22Rv1 (cell line): Measurements from ENCODE around the gene TRIM17.

Experiments
- H3K27ac ChIP-seq: fragments of 450-650 bp; 2 replicates; pipeline ENCODE4 v1.5.1; 2017
- ZFX ChIP-seq: fragments of 450-650 bp; IDR thresholded peaks from 2 replicates; pipeline ENCODE4 v1.6.1; 2017; ENCODE audit warnings: antibody characterized with exemption, borderline replicate concordance
- TF ChIP-seq, protein P1 (sequence below): fragments of 450-650 bp; IDR thresholded peaks from 2 replicates; pipeline ENCODE4 v1.5.1; 2017; ENCODE audit warnings: mild to moderate bottlenecking

Gene TRIM17

DNA sequence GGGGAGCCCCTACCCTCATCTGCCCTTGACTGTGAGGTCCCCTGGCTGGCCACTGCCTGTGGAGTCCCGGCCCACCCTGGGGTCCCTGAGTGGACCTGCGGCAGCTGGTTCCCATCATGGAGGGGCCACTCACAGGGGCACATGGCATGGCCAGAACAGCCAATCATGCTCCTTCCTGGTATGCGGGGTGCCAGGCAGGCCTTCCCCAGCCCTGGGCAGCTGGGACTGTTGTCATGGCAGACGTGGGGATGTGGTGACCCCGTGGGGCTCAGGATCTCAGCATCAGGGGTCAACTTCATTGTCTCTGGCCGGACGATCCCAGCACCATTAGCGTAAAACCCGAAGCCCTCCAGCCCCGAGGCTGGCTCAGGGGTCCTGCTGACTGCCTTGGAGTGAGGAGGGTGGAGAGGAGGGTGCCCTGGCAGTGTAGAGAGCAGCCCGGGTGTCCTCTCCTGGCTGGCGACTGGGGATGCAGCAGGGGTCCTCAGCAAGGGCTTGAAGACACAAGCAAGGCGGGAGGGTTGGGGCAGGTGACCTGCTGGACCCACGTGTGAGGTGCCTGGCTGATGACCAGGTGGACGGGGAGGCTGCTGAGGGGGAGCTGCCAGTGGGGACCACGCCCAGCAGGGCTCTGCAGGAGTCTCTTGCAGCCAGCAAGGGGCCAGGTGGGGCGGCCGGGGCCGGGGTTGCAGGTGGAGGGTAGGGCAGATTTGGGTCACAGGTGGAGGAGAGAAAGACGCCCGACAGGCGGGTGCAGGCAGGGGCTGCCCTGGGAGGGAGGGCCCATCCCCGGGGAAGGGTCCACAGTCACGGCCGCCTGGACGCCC is 55.1 kb downstream of the TRIM17 start:
- TF ChIP-seq, protein P1, sequence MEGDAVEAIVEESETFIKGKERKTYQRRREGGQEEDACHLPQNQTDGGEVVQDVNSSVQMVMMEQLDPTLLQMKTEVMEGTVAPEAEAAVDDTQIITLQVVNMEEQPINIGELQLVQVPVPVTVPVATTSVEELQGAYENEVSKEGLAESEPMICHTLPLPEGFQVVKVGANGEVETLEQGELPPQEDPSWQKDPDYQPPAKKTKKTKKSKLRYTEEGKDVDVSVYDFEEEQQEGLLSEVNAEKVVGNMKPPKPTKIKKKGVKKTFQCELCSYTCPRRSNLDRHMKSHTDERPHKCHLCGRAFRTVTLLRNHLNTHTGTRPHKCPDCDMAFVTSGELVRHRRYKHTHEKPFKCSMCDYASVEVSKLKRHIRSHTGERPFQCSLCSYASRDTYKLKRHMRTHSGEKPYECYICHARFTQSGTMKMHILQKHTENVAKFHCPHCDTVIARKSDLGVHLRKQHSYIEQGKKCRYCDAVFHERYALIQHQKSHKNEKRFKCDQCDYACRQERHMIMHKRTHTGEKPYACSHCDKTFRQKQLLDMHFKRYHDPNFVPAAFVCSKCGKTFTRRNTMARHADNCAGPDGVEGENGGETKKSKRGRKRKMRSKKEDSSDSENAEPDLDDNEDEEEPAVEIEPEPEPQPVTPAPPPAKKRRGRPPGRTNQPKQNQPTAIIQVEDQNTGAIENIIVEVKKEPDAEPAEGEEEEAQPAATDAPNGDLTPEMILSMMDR = no peak
- TF ChIP-seq ZFX = no peak
- H3K27ac ChIP-seq = no peak overlapping the region

DNA sequence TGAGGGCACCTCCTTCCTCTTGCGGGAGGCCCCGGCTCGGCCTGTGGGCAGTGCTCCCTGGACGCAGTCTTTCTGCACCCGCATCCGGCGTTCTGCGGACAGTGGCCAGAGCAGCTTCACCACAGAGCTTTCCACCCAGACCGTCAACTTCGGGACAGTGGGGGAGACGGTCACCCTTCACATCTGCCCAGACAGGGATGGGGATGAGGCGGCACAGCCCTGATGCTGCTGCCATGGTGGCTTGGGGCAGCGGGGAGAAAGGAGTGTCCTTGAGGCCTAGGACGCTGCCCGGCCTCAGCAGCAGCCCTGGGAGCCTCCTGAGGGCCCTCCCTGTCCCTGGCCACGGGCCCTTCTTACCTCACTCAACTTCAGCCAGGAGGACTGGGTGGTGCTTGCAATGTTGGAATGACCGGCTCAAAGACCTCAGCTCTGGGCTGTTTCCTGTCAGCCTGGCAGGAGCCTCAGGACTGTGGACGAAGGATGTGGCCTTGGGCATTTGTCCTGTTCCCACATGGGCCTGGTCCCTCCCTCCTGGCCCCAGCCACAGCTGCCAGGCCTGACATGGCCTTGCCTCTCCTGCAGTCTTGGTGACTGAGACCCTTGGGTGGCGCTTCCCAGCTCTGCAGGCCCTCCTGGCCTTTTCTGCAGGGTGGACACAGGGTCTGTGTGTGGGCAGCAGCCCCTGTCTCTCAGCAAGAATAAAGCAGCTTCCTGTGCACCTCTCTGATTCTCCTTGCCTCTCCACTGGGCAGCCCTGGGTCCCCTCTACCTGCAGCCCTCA is 55.9 kb downstream of the TRIM17 start:
- TF ChIP-seq, protein P1 = no peak
- no peak for TF ChIP-seq ZFX
- H3K27ac ChIP-seq = no peak overlapping the region

DNA sequence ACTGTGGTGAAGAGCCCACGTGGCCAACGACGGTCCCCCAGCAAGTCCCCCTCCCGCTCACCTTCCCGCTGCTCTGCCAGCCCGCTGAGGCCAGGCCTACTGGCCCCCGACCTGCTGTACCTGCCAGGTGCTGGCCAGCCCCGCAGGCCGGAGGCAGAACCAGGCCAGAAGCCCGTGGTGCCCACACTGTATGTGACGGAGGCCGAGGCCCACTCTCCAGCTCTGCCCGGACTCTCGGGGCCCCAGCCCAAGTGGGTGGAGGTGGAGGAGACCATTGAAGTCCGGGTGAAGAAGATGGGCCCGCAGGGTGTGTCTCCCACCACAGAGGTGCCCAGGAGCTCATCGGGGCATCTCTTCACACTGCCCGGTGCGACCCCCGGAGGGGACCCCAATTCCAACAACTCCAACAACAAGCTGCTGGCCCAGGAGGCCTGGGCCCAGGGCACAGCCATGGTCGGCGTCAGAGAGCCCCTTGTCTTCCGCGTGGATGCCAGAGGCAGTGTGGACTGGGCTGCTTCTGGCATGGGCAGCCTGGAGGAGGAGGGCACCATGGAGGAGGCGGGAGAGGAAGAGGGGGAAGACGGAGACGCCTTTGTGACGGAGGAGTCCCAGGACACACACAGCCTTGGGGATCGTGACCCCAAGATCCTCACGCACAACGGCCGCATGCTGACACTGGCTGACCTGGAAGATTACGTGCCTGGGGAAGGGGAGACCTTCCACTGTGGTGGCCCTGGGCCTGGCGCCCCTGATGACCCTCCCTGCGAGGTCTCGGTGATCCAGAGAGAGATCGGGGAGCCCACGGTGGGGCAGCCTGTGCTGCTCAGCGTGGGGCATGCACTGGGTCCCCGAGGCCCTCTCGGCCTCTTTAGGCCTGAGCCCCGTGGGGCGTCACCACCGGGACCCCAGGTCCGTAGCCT is 56.8 kb downstream of the TRIM17 start:
- TF ChIP-seq, protein P1 = no peak
- no peak for TF ChIP-seq ZFX
- H3K27ac ChIP-seq = no peak overlapping the region

DNA sequence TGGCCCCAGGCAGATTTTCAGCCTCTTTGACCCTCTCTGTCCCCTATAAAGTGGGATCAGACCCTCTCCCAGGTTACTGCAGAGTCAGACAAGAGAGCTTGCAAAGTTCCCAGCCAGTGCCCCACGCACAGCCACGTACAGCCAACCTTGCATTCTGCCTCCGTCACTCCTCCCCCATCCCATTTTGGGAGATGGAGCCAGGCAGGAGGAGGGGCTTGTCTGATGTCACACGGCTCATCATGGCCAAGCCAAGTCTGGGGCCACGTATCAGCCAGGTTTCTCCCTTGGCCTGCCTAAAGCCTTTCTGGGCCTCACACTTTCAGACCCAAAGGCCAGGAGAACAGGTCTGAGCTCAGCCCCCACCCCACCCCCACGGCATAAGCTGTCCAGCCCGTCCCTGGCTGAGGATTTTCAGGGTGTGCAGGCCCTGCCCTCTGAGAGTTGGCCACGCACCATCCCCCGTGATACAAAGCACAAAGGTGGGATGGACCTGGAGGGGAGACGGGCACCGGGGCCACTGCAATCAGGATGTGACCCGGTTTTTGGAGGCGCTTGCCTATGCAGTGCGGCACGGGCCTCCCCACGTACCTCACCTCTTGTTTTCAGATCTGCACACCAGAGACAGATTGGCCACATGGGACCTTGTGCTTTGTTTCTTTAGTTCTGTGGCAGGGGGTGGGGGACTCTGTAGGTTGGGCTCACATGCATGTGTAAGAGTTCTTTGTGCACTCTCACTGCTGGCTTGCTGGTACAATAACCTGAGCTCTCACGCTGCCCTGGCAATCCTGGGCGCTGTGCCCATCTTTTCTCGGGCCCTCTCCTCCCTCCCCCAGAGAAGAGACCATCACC is 57.7 kb downstream of the TRIM17 start:
- TF ChIP-seq ZFX = no peak
- TF ChIP-seq, protein P1 = no peak
- H3K27ac ChIP-seq = no peak overlapping the region

DNA sequence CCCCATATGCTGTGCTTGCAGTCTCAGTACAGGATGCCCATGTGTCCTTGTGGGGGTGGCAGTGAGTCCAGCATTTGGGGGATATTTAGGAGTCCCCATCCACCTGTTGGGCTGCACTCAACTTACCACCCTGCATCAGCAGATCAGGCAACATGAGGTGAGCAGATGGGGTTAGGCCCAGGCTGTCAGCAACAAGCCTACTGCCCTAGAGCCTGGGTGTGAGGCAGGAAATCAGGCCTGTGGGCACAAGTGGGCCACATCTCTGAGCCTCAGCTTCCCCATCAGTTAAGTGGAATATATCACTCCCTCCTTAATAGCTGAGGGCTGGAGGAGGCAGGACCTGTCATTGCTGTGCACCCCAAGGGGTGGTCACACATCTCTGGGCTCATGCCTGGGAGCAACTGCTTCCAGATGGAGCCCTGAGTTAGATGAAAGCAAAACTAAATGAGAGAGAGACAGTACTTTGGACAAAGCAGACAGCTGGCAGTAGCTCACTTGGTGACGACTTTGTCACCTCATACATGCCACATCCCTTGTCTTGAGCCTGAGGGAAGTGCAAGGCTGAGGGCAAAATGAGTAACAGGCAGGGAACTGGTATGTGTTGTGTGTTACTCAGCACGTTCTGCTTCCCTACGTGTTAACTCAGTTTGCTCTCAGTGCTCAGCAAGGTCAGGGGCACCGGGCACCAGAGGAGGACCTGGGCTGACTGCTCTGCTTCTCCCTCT is 58.5 kb downstream of the TRIM17 start:
- TF ChIP-seq ZFX = no peak
- TF ChIP-seq, protein P1 = no peak
- no peak overlapping the region for H3K27ac ChIP-seq
